ENCODE results near the gene ACAA2. TPM values are rescaled to one million over a fixed set of nuclear protein-coding genes. Genes with fewer than 3 reads are reported as not detected.

Gene ACAA2
- polyA plus RNA-seq, 1 of the 3 experiments (the other 2 are of a cell fraction), result 34.9 TPM

DNA sequence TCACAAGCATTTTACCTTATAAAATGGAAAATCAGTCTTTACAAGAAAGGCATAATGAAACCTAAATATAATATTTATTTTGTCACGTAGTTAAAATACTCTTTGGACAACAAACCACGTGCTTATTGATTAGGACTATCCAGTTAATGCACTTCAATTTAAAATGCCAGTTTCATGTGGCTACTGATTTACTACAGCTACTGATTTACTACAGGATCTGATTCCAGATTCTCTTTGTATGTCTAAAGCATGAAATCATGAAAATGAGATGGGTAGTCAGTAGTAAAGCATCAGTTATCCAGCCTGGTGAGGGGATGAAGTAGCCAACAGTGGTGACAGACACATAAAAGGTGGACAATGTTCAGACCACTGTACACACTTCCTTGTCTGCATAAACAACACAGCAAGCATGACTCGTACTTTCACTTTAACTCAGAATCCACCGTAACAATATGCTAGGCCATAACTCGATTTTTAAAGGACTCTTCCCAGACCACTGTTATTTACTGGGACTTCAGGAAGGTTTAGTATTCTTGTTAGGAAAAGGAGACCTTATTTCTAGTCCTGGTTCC, 24.9 kb downstream of the ACAA2 start:
- TF ChIP-seq NFIC (IDR thresholded peaks at IDR 0.05; ENCODE audit: borderline replicate concordance) (no peak), FOXM1 (IDR thresholded peaks at IDR 0.05; ENCODE audit: low read depth) (no peak), RCOR1 (IDR thresholded peaks at IDR 0.05; ENCODE audit: low read length) (no peak), TEAD4 (IDR thresholded peaks at IDR 0.05; ENCODE audit: borderline replicate concordance, insufficient read depth) (no peak), MXI1 (IDR thresholded peaks at IDR 0.05; ENCODE audit: low read depth, low read length) (no peak), TCF12 (IDR thresholded peaks at IDR 0.05) (no peak), EP300 (IDR thresholded peaks at IDR 0.05; ENCODE audit: borderline replicate concordance in 1 of 2, low read depth in 1 of 2, low read length in 1 of 2) (no peak), TAF1 (IDR thresholded peaks at IDR 0.05; ENCODE audit: borderline replicate concordance, low read depth, low read length) (no peak), FOXJ3 (CRISPR knock-in tag; IDR thresholded peaks at IDR 0.05) (no peak), CHD2 (IDR thresholded peaks at IDR 0.05; ENCODE audit: low read length, partially characterized antibody) (no peak), NRF1 (IDR thresholded peaks at IDR 0.05; ENCODE audit: low read depth, low read length) (no peak), JUND (IDR thresholded peaks at IDR 0.05) (no peak)
- TF ChIP-seq, protein P1, sequence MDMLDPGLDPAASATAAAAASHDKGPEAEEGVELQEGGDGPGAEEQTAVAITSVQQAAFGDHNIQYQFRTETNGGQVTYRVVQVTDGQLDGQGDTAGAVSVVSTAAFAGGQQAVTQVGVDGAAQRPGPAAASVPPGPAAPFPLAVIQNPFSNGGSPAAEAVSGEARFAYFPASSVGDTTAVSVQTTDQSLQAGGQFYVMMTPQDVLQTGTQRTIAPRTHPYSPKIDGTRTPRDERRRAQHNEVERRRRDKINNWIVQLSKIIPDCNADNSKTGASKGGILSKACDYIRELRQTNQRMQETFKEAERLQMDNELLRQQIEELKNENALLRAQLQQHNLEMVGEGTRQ (IDR thresholded peaks at IDR 0.05; ENCODE audit: borderline replicate concordance, low read depth, low read length), result no peak
- TF ChIP-seq, protein P2, sequence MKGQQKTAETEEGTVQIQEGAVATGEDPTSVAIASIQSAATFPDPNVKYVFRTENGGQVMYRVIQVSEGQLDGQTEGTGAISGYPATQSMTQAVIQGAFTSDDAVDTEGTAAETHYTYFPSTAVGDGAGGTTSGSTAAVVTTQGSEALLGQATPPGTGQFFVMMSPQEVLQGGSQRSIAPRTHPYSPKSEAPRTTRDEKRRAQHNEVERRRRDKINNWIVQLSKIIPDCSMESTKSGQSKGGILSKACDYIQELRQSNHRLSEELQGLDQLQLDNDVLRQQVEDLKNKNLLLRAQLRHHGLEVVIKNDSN (IDR thresholded peaks at IDR 0.05; ENCODE audit: borderline replicate concordance, low read depth), result no peak
- TF ChIP-seq, protein P3, sequence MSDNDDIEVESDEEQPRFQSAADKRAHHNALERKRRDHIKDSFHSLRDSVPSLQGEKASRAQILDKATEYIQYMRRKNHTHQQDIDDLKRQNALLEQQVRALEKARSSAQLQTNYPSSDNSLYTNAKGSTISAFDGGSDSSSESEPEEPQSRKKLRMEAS (IDR thresholded peaks at IDR 0.05; ENCODE audit: low read depth), result no peak
- TF ChIP-seq, protein P4, sequence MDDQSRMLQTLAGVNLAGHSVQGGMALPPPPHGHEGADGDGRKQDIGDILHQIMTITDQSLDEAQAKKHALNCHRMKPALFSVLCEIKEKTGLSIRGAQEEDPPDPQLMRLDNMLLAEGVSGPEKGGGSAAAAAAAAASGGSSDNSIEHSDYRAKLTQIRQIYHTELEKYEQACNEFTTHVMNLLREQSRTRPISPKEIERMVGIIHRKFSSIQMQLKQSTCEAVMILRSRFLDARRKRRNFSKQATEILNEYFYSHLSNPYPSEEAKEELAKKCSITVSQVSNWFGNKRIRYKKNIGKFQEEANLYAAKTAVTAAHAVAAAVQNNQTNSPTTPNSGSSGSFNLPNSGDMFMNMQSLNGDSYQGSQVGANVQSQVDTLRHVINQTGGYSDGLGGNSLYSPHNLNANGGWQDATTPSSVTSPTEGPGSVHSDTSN (IDR thresholded peaks at IDR 0.05), result no peak
- H3K4me1 ChIP-seq (ENCODE audit: control insufficient read depth in 1 of 2, insufficient read depth in 2 of 2, low read depth in 1 of 2, low read length in 1 of 2), result peaks cover 0 to 6% of the 10 kb centered on the region in 2 experiments; a peak in 2 of 4 replicates
- no peaks in the 10 kb centered on the region for H3K27me3 ChIP-seq (ENCODE audit: insufficient read depth)
- H3K27ac ChIP-seq (ENCODE audit: low read depth in 2 of 2, low read length in 1 of 2), result peak overlapping the region in 1 of 2 experiments; percentile 50; a peak in 2 of 4 replicates
- H2AFZ ChIP-seq (ENCODE audit: low read depth), result no peak overlapping the region
- DNase-seq, result no peak
- H3K9ac ChIP-seq, result peak overlapping the region; percentile 49
- peaks cover 13% of the 10 kb centered on the region for H3F3A ChIP-seq (replicated peaks; ENCODE audit: insufficient read depth)
- H3K4me3 ChIP-seq (ENCODE audit: low read depth in 2 of 2, low read length in 1 of 2), result peak overlapping the region in 1 of 2 experiments; percentile 20; a peak in 1 of 4 replicates
- WGBS (ENCODE audit: low lambda C conversion rate), result 59% methylated on average over 5 of the region's 5 CpGs
- no peaks in the 10 kb centered on the region for H3K79me2 ChIP-seq (ENCODE audit: insufficient read depth)
- POLR2A ChIA-PET, result no interaction called here
- H3K36me3 ChIP-seq (replicated peaks in 1 of 2; ENCODE audit: control insufficient read depth in 1 of 2, insufficient read depth in 2 of 2, low read length in 1 of 2), result peaks cover 81 to 89% of the 10 kb centered on the region in 2 experiments
- peak overlapping the region; percentile 60 for H3K4me2 ChIP-seq
- CTCF ChIA-PET, result interaction anchor here (1.0 to 1.2 kb wide), 2 partner anchors 278 to 569 kb away, joined by 3 read pairs; no protein-coding TSS in a partner anchor
- no peaks in the 10 kb centered on the region for H4K20me1 ChIP-seq (ENCODE audit: insufficient read depth)
- H3K9me3 ChIP-seq, result no peaks in the 10 kb centered on the region
- H3K9me2 ChIP-seq, result no peaks in the 10 kb centered on the region

Measured in SK-N-SH (cell line).